Urinary bladder (tissue), 4 donors: ENCODE measurements around the gene TMEM39A. TPM values are rescaled to one million over a fixed set of nuclear protein-coding genes. Genes with fewer than 3 reads are reported as not detected.

Source experiments
- DNase-seq: peaks from one replicate; pipeline ENCODE4 v3.0.0-alpha.2; 2015; ENCODE audit errors: extremely low spot score
- H3K27ac ChIP-seq: one replicate; pipeline ENCODE4 v1.5.1; 2013; ENCODE audit warnings: low read depth, mild to moderate bottlenecking, moderate library complexity
- H3K36me3 ChIP-seq: one replicate; pipeline ENCODE4 v1.6.1; 2013; ENCODE audit warnings: mild to moderate bottlenecking, moderate library complexity; ENCODE audit not compliant: insufficient read depth
- H3K4me1 ChIP-seq: one replicate; pipeline ENCODE4 v1.6.1; 2013; ENCODE audit warnings: mild to moderate bottlenecking, moderate library complexity; ENCODE audit not compliant: insufficient read depth
- H3K4me3 ChIP-seq: one replicate; pipeline ENCODE4 v1.5.1; 2013; ENCODE audit warnings: low read depth, low read length
- WGBS: extraction: QIAGEN DNeasy Blood & Tissue Kit; methylation state at CpG from one replicate; pipeline ENCODE4 v1.1.7; 2013; 5-methylcytosine and 5-hydroxymethylcytosine counted together
- polyA plus RNA-seq: library from polyadenylated mRNA; stranded (reverse); fragments of 200-250 nt; gene quantifications from one replicate; pipeline ENCODE4 v1.2.3, GENCODE V29; 2013
- total RNA-seq: library from RNA; depleted of rRNA; stranded (reverse); fragments of >200 nt; gene quantifications from one replicate; pipeline ENCODE4 v1.2.3, GENCODE V29; 2014
- donor health status: healthy with polysubstance abuse.
- donor health status: healthy.

Gene TMEM39A
- total and polyA plus RNA-seq, 2 donors, result 14.7 to 85.2 TPM

- WGBS, result 93% methylated on average over 3 of the region's 3 CpGs
- no peak for DNase-seq
- Histone ChIP-seq H3K4me1 (no peaks in the 10 kb centered on the region), H3K36me3 (peaks cover 24% of the 10 kb centered on the region), H3K4me3 (no peak overlapping the region), H3K27ac (no peak overlapping the region)
Observed at GRCh38 chr3:119433613-119434325, 29.6 kb downstream of the TMEM39A start.

- WGBS, result 89% methylated on average over 1 of the region's 1 CpG
- no peak for DNase-seq
- Histone ChIP-seq H3K36me3 (peaks cover 18% of the 10 kb centered on the region), H3K4me1 (no peaks in the 10 kb centered on the region), H3K27ac (no peak overlapping the region), H3K4me3 (no peak overlapping the region)
Observed at GRCh38 chr3:119428538-119428937, 34.9 kb downstream of the TMEM39A start.

- H3K36me3 ChIP-seq, result peaks cover 15% of the 10 kb centered on the region
- 98% methylated on average over 1 of the region's 1 CpG for WGBS
- H3K4me1 ChIP-seq, result no peaks in the 10 kb centered on the region
- no peak for DNase-seq
- H3K27ac ChIP-seq, result no peak overlapping the region
- H3K4me3 ChIP-seq, result no peak overlapping the region
Observed at GRCh38 chr3:119427669-119428068, 35.7 kb downstream of the TMEM39A start.

- no peak overlapping the region for H3K4me3 ChIP-seq
- WGBS, result 44% methylated on average over 2 of the region's 2 CpGs
- H3K27ac ChIP-seq, result no peak overlapping the region
- no peaks in the 10 kb centered on the region for H3K4me1 ChIP-seq
- no peak for DNase-seq
- H3K36me3 ChIP-seq, result no peaks in the 10 kb centered on the region
Observed at GRCh38 chr3:119420196-119420595, 43.2 kb downstream of the TMEM39A start.

GRCh38 chr3:119418641-119419040 lies 44.8 kb downstream of the TMEM39A start:
- Histone ChIP-seq H3K27ac (no peak overlapping the region), H3K36me3 (no peaks in the 10 kb centered on the region), H3K4me1 (no peaks in the 10 kb centered on the region), H3K4me3 (no peak overlapping the region)
- no peak for DNase-seq

GRCh38 chr3:119417771-119418512 lies 45.5 kb downstream of the TMEM39A start:
- DNase-seq, result no peak
- H3K4me1 ChIP-seq, result no peaks in the 10 kb centered on the region
- WGBS, result 65% methylated on average over 8 of the region's 8 CpGs
- no peak overlapping the region for H3K27ac ChIP-seq
- no peak overlapping the region for H3K4me3 ChIP-seq
- no peaks in the 10 kb centered on the region for H3K36me3 ChIP-seq

GRCh38 chr3:119416873-119417272 lies 46.5 kb downstream of the TMEM39A start:
- no peak overlapping the region for H3K27ac ChIP-seq
- no peak for DNase-seq
- WGBS, result 81% methylated on average over 1 of the region's 1 CpG
- H3K36me3 ChIP-seq, result no peaks in the 10 kb centered on the region
- H3K4me1 ChIP-seq, result no peaks in the 10 kb centered on the region
- H3K4me3 ChIP-seq, result no peak overlapping the region

- Histone ChIP-seq H3K27ac (no peak overlapping the region), H3K36me3 (no peaks in the 10 kb centered on the region), H3K4me1 (no peaks in the 10 kb centered on the region), H3K4me3 (no peak overlapping the region)
- DNase-seq, result no peak
- 83% methylated on average over 7 of the region's 7 CpGs for WGBS
Observed at GRCh38 chr3:119413603-119414280, 49.7 kb downstream of the TMEM39A start.

- no peaks in the 10 kb centered on the region for H3K36me3 ChIP-seq
- DNase-seq, result no peak
- WGBS, result 89% methylated on average over 1 of the region's 1 CpG
- H3K4me3 ChIP-seq, result no peak overlapping the region
- H3K27ac ChIP-seq, result no peak overlapping the region
- no peaks in the 10 kb centered on the region for H3K4me1 ChIP-seq
Observed at GRCh38 chr3:119409844-119410243, 53.6 kb downstream of the TMEM39A start.

- Histone ChIP-seq H3K36me3 (no peaks in the 10 kb centered on the region), H3K27ac (no peak overlapping the region), H3K4me3 (no peak overlapping the region), H3K4me1 (no peaks in the 10 kb centered on the region)
- WGBS, result 90% methylated on average over 3 of the region's 3 CpGs
- DNase-seq, result no peak
Observed at GRCh38 chr3:119408243-119408950, 55.0 kb downstream of the TMEM39A start.

- Histone ChIP-seq H3K4me3 (no peak overlapping the region), H3K36me3 (no peaks in the 10 kb centered on the region), H3K4me1 (no peaks in the 10 kb centered on the region), H3K27ac (no peak overlapping the region)
- no peak for DNase-seq
- 88% methylated on average over 2 of the region's 2 CpGs for WGBS
Observed at GRCh38 chr3:119405315-119405714, 58.1 kb downstream of the TMEM39A start.

GRCh38 chr3:119403201-119403600 lies 60.2 kb downstream of the TMEM39A start:
- 96% methylated on average over 1 of the region's 1 CpG for WGBS
- Histone ChIP-seq H3K4me3 (no peak overlapping the region), H3K36me3 (no peaks in the 10 kb centered on the region), H3K27ac (no peak overlapping the region), H3K4me1 (no peaks in the 10 kb centered on the region)
- DNase-seq, result no peak

- no peaks in the 10 kb centered on the region for H3K4me1 ChIP-seq
- no peaks in the 10 kb centered on the region for H3K36me3 ChIP-seq
- WGBS, result 97% methylated on average over 1 of the region's 1 CpG
- H3K4me3 ChIP-seq, result no peak overlapping the region
- no peak overlapping the region for H3K27ac ChIP-seq
- no peak for DNase-seq
Observed at GRCh38 chr3:119402791-119403190, 60.6 kb downstream of the TMEM39A start.
